Activated B cell treated with CpG ODN at 0.5 μM for 24 hours (primary cell): Measurements from ENCODE around the gene SAMD8. TPM values are rescaled to one million over a fixed set of nuclear protein-coding genes. Genes with fewer than 3 reads are reported as not detected.

Source experiments
- ATAC-seq: fragments of 200-7000 bp; cut with Tn5 transposase; one replicate; pipeline ENCODE4 v1.10.0; 2021; ENCODE audit warnings: low read depth, mild to moderate bottlenecking, moderate library complexity
- CTCF ChIA-PET: fragments of 350-600 bp; sonication (Branson Sonifier 250); formaldehyde crosslinking; loops from one replicate; lab custom pipeline; 2021; ENCODE audit warnings: antibody characterized with exemption; lab: Charles Lee
- POLR2A ChIA-PET: fragments of 350-600 bp; sonication (Branson Sonifier 250); formaldehyde crosslinking; loops from one replicate; lab custom pipeline; 2021; ENCODE audit warnings: antibody characterized with exemption; lab: Charles Lee
- DNase-seq: peaks from one replicate; pipeline ENCODE4 v3.0.0; 2022
- H3K27ac Mint-ChIP-seq: one replicate; pipeline ENCODE4 v1.8.0; 2020; ENCODE audit warnings: mixed read lengths
- H3K27me3 Mint-ChIP-seq: one replicate; pipeline ENCODE4 v1.8.0; 2021; ENCODE audit warnings: mixed read lengths
- H3K36me3 Mint-ChIP-seq: one replicate; pipeline ENCODE4 v1.8.0; 2021; ENCODE audit warnings: low read depth, mixed read lengths
- H3K4me1 Mint-ChIP-seq: one replicate; pipeline ENCODE4 v1.8.0; 2021; ENCODE audit warnings: mixed read lengths
- H3K4me3 Mint-ChIP-seq: one replicate; pipeline ENCODE4 v1.8.0; 2020; ENCODE audit warnings: mild to moderate bottlenecking, mixed read lengths
- H3K9me3 Mint-ChIP-seq: one replicate; pipeline ENCODE4 v1.8.0; 2020; ENCODE audit warnings: mixed read lengths
- intact Hi-C: fragments of 100-400 bp; cut with micrococcal nuclease; formaldehyde crosslinking; loops from one replicate; pipeline ENCODE4 v1.15.1; 2024
- total RNA-seq: library from RNA; stranded (reverse); gene quantifications from 2 replicates; pipeline ENCODE4 v1.2.3, GENCODE V29; 2022
- TF ChIP-seq, protein P1 (sequence below): fragments of 200-600 bp; IDR thresholded peaks from one replicate; pipeline ENCODE4 v1.8.0; 2022; ENCODE audit warnings: antibody characterized with exemption, mild to moderate bottlenecking

SAMD8 gene
- total RNA-seq, 1 donor from 2014 or later: 29.1 TPM

- no peak overlapping the region for H3K27ac Mint-ChIP-seq
- H3K4me1 Mint-ChIP-seq: peaks cover 1% of the 10 kb centered on the region
- H3K4me3 Mint-ChIP-seq: no peak overlapping the region
- POLR2A ChIA-PET: no interaction called here
- DNase-seq: no peak
- no peaks in the 10 kb centered on the region for H3K27me3 Mint-ChIP-seq
- CTCF ChIA-PET: no interaction called here
- H3K9me3 Mint-ChIP-seq: no peaks in the 10 kb centered on the region
- H3K36me3 Mint-ChIP-seq: peaks cover 55% of the 10 kb centered on the region
- TF ChIP-seq, protein P1, sequence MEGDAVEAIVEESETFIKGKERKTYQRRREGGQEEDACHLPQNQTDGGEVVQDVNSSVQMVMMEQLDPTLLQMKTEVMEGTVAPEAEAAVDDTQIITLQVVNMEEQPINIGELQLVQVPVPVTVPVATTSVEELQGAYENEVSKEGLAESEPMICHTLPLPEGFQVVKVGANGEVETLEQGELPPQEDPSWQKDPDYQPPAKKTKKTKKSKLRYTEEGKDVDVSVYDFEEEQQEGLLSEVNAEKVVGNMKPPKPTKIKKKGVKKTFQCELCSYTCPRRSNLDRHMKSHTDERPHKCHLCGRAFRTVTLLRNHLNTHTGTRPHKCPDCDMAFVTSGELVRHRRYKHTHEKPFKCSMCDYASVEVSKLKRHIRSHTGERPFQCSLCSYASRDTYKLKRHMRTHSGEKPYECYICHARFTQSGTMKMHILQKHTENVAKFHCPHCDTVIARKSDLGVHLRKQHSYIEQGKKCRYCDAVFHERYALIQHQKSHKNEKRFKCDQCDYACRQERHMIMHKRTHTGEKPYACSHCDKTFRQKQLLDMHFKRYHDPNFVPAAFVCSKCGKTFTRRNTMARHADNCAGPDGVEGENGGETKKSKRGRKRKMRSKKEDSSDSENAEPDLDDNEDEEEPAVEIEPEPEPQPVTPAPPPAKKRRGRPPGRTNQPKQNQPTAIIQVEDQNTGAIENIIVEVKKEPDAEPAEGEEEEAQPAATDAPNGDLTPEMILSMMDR: no peak
- intact Hi-C loops: no loop called here
- ATAC-seq: no peak
Measured at GRCh38 chr10:75175046-75175445, 63.6 kb downstream of the SAMD8 start.

DNA sequence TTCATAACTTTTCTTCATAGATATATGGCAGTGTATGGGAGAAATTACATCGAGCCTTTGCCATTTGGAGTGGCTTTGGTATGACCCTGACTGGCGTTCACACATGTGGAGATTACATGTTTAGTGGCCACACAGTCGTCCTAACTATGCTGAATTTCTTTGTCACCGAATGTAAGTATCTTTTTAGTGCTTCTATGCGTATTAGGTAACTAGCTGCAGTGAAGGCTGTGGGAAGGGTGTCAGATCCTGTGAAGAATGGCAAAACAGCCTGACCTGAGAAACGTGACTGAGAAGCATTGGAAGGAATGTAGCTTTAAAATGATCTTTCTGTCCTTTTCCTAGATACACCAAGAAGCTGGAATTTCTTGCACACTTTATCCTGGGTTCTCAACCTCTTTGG, 64.6 kb downstream of the SAMD8 start:
- ChIA-PET POLR2A (no interaction called here), CTCF (interaction anchor here (0.6 to 1.0 kb wide), 2 partner anchors 12 to 24 kb away, joined by 3 to 4 read pairs; no protein-coding TSS in a partner anchor)
- peaks cover 1% of the 10 kb centered on the region for H3K4me1 Mint-ChIP-seq
- TF ChIP-seq, protein P1: no peak
- H3K36me3 Mint-ChIP-seq: peaks cover 56% of the 10 kb centered on the region
- intact Hi-C loops: no loop called here
- no peaks in the 10 kb centered on the region for H3K27me3 Mint-ChIP-seq
- no peak overlapping the region for H3K4me3 Mint-ChIP-seq
- no peak overlapping the region for H3K27ac Mint-ChIP-seq
- no peak for DNase-seq
- no peaks in the 10 kb centered on the region for H3K9me3 Mint-ChIP-seq
- ATAC-seq: no peak

DNA sequence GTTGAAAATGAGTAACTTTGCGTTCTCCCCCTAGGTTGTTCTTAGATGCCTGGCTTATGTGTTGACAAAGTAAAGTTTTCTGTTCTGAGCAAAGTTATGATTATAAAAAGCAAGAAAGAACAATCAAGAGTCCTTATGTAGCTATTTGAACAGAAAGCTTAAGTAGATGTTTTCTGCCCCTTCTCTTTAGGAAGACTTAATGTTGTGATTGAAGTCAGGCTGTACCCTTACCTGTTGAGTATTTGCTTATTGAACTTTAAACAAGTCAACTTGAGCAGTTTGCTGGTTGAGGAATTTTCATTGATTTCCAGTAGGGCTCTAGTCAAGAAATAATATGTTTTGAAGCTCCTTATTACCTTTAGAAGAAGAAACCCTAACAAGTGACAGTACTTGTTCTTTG, 65.3 kb downstream of the SAMD8 start:
- ChIA-PET POLR2A (no interaction called here), CTCF (interaction anchor here (1.0 kb wide), 1 partner anchor 12 kb away, joined by 3 read pairs; no protein-coding TSS in a partner anchor)
- H3K27me3 Mint-ChIP-seq: no peaks in the 10 kb centered on the region
- H3K36me3 Mint-ChIP-seq: peaks cover 63% of the 10 kb centered on the region
- ATAC-seq (no peak), DNase-seq (no peak)
- TF ChIP-seq, protein P1: no peak
- no peak overlapping the region for H3K27ac Mint-ChIP-seq
- H3K4me3 Mint-ChIP-seq: no peak overlapping the region
- intact Hi-C loops: no loop called here
- peaks cover 1% of the 10 kb centered on the region for H3K4me1 Mint-ChIP-seq
- no peaks in the 10 kb centered on the region for H3K9me3 Mint-ChIP-seq

- Mint-ChIP-seq H3K9me3 (no peaks in the 10 kb centered on the region), H3K27ac (no peak overlapping the region), H3K27me3 (no peaks in the 10 kb centered on the region), H3K36me3 (peaks cover 53% of the 10 kb centered on the region), H3K4me3 (no peak overlapping the region), H3K4me1 (no peaks in the 10 kb centered on the region)
- ATAC-seq (no peak), DNase-seq (no peak)
- ChIA-PET CTCF (interaction anchor here (1.2 kb wide), 1 partner anchor 8 kb away, joined by 3 read pairs; no protein-coding TSS in a partner anchor), POLR2A (no interaction called here)
- intact Hi-C loops: no loop called here
- TF ChIP-seq, protein P1: no peak
Measured at GRCh38 chr10:75179657-75180177, 68.3 kb downstream of the SAMD8 start.

GRCh38 chr10:75180592-75180991, 69.1 kb downstream of the SAMD8 start:
- H3K27ac Mint-ChIP-seq: no peak overlapping the region
- no peaks in the 10 kb centered on the region for H3K9me3 Mint-ChIP-seq
- TF ChIP-seq, protein P1: no peak
- intact Hi-C loops: no loop called here
- DNase-seq (no peak), ATAC-seq (no peak)
- peaks cover 50% of the 10 kb centered on the region for H3K36me3 Mint-ChIP-seq
- no peak overlapping the region for H3K4me3 Mint-ChIP-seq
- H3K27me3 Mint-ChIP-seq: no peaks in the 10 kb centered on the region
- ChIA-PET CTCF (interaction anchor here (0.8 kb wide), 1 partner anchor 55 kb away, joined by 3 read pairs; the partner anchor contains the start of gene COMTD1), POLR2A (no interaction called here)
- H3K4me1 Mint-ChIP-seq: no peaks in the 10 kb centered on the region
